Amniotic stem cell (primary cell): ENCODE data around the gene KCNH6.
A peak's percentile ranks its signal among the peaks of the same experiment; 100 is the strongest.

Source experiments
- DNase-seq: peaks from one replicate; lab custom pipeline; 2025; lab: John Stamatoyannopoulos, UW

KCNH6 gene, protein sequence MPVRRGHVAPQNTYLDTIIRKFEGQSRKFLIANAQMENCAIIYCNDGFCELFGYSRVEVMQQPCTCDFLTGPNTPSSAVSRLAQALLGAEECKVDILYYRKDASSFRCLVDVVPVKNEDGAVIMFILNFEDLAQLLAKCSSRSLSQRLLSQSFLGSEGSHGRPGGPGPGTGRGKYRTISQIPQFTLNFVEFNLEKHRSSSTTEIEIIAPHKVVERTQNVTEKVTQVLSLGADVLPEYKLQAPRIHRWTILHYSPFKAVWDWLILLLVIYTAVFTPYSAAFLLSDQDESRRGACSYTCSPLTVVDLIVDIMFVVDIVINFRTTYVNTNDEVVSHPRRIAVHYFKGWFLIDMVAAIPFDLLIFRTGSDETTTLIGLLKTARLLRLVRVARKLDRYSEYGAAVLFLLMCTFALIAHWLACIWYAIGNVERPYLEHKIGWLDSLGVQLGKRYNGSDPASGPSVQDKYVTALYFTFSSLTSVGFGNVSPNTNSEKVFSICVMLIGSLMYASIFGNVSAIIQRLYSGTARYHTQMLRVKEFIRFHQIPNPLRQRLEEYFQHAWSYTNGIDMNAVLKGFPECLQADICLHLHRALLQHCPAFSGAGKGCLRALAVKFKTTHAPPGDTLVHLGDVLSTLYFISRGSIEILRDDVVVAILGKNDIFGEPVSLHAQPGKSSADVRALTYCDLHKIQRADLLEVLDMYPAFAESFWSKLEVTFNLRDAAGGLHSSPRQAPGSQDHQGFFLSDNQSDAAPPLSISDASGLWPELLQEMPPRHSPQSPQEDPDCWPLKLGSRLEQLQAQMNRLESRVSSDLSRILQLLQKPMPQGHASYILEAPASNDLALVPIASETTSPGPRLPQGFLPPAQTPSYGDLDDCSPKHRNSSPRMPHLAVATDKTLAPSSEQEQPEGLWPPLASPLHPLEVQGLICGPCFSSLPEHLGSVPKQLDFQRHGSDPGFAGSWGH

DNA sequence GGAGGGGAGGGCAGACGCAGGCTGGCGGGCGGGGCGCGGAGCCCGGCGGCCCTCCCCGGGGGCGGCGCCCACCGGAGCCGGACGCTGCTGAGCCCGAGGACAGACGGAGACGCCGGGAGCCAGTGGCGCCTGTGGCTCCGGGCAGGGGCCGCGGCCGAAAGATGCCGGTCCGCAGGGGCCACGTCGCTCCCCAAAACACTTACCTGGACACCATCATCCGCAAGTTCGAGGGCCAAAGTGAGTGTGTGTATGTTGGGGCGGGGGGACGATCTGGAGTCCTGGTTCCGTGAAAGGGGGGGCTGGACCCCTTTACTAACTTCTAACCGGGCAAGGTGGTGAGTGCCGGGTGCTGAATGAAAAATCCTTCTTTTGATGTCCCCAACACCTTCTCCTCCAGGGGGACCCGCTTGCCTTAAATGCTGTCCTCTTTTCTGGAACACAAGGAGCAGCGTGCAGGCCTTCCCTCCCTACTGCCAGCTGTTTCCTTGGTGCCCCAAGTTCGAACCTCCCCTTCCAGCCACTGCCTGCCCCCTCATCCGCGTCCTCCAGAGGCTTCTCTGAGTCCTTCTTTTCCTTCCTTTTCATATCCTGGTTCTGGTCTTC is at the start of gene KCNH6:
KCNH6 (plus strand) TSS at position 106 of the 603 bp plus-strand sequence; CDS start at position 162, 56 bp downstream.
- DNase-seq = no peak

DNA sequence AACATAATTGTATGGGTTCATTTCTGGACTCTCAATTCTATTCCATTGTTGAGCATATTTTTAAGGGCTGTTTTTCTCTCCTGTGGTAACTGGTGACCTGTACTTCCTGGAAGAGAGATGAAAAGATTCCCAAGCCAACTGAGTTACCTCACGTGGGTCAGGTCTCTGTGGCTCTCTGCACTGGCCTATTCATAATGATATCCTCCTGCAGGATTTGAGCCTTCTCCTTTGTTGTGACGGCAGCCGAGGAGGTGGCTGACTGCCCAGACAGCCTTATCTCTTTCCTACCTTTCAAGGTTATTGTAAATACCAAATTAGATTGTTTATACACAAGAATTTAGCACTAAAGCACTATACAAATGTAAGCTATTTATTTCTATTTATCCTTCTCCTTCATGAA is 49.0 kb upstream of the KCNH6 start:
- no peak for DNase-seq

DNA sequence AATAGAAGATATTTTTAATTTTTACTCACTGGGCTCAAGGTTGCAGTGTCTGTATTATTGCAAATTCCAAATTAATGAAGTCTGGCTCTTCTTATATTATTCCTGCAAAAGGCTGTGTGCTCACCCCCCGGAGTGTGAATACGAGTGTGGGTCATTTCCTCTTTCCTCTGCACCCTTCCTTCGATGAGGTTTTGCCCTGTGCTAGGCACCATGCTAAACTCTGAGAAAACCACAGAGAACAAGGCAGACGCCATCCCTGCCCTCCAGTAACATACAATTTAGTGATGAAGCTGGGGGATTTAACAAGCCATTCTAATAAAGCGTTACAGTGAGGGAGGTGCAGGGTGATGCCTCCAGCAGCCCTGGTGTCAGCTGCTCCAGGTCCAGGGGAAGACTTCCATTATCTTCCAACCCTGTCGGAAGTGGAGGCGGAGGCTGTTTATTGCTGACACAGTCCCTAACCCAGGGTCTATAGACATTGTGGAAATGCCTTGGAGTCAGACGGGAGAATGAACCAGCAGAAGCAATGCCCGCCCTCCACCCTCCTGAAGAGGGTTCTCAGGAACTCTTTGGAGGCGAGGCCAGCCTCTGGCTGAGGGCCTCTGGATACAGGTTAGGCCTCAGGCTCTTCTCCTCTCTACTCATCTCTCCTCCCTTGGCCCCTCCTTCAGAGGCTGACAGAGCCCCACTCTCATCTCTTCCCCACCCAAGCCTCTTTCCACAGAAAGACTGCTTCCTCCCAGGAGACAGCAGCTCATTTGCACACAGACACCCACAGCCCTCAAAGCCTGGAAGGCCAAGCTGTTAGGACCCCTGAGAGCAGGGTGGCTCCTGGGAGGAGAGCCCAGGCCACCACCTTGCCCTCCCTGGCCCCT is 48.3 kb upstream of the KCNH6 start:
- DNase-seq = no peak

DNA sequence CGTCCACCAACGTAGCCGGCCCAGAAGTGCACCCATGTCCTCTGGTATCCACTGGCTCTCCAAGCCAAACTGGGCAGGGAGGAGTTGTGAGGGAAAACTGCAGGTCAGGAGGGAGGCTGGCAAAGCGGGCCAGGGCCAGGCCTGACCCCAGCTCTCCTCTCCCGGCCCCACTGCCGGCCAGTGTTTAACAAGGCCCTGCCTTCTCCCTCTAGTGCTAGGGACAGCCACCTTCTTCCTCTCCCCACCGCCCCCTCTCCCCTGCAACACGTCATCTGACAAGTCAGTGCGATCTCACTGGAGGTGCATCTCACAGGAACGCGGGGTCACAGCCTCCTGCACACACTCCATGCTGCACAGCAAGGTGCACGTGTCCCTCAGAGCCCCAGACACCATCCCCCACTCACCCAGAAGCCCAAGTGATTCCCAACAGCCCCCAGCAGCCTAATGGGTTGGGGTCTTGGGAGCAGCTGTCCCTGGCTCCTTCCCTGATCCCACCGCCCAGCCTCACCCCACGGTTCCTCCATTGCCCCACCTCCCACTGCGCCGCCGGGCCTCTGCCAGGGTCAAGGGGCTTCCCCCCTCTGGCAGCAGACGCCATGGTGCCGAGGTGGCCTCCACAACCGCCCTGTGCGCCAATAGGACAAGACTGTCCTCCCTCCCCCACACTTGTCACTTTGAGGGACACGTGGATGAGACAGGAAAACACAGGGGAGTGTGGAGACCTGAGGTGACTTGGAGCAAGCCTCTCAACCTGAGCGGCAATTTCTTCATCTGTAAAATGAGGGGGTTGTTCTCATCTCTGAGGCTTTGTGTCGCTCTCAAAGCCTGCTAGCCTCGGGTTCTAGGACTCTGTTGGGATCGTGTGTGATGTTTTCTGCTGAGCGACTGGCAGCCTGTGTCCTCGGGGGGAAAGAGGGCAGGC is 47.4 kb upstream of the KCNH6 start:
- no peak for DNase-seq

DNA sequence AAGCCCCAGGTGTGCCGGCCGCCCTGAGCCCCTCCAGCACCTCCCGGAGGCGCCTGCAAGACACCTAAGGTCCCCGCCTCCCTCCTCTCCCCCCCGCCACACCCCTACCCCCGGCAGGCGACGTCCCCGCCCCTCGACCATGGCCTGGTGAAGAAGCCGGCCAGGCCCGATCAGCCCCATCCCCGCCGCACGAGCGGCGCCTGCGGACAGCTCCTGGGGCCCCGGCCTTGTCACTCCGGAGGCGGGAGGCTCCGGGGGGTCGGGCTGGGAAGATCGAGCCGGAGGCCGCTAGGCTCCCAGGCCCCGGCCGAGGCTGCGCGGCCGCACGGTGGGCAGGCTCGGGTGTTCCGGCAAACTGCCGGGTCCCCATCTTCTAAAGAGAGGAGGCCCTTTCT is 46.7 kb upstream of the KCNH6 start:
- no peak for DNase-seq

DNA sequence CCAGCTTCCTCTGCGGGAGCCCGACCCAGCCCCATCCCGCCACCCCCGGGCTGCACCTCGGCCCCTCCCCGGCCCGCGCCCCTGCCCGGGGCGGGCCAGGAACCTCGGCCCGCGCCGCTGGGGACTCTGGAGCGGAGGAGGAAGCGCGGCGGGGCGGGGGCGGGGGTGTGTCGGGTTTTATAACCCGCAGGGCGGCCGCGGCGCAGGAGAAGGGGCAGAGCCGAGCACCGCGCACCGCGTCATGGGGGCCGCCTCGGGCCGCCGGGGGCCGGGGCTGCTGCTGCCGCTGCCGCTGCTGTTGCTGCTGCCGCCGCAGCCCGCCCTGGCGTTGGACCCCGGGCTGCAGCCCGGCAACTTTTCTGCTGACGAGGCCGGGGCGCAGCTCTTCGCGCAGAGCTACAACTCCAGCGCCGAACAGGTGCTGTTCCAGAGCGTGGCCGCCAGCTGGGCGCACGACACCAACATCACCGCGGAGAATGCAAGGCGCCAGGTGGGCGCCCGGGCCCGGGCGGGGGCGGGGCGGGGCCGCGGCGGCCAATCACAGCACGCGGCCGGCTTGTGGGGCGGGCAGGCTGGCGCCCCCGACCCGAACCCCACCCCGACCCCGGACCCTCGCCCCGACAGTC is 46.2 kb upstream of the KCNH6 start, which contains the start of gene ACE:
ACE (plus strand) TSS at position 208 of the 626 bp plus-strand sequence; CDS start at position 242, 34 bp downstream.
- DNase-seq = no peak

DNA sequence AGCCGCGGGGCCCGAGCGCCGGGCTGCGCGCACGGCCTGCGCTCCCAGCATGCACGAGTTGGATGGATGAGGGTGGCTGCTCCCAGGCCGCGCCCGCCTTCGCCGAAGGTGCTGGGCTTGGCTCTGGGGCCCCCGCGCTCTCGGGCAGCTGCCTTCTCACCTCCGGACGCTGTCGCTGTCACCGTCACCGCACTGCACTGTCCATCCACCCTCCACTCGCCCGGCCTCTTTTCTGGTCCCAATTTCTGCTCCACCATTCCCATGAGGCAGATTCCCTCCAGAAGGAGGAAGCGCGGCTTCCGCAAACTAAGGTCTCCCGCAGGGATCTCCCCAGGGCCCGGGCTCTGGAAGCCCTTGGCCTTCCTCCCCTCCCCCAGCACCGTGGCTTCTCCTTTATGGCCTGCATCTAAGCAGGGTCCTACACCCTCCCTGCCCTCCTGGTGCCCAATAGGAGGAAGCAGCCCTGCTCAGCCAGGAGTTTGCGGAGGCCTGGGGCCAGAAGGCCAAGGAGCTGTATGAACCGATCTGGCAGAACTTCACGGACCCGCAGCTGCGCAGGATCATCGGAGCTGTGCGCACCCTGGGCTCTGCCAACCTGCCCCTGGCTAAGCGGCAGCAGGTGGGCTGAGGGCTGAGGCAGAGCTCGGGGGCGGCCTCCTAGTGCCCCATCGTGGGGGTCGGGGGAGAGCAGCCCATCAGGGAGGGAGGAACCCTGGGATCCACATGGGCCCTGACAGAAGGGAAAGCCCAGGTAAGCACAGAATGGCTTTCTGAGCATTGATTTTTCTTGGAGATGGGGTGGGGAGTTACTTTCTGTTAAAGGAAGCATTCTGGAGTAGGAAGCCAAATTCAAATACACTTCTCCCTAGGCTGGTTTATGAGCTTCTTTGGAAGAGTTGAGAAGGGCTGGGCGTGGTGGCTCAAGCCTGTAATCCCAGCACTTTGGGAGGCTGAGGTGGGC is 45.4 kb upstream of the KCNH6 start:
- no peak for DNase-seq

DNA sequence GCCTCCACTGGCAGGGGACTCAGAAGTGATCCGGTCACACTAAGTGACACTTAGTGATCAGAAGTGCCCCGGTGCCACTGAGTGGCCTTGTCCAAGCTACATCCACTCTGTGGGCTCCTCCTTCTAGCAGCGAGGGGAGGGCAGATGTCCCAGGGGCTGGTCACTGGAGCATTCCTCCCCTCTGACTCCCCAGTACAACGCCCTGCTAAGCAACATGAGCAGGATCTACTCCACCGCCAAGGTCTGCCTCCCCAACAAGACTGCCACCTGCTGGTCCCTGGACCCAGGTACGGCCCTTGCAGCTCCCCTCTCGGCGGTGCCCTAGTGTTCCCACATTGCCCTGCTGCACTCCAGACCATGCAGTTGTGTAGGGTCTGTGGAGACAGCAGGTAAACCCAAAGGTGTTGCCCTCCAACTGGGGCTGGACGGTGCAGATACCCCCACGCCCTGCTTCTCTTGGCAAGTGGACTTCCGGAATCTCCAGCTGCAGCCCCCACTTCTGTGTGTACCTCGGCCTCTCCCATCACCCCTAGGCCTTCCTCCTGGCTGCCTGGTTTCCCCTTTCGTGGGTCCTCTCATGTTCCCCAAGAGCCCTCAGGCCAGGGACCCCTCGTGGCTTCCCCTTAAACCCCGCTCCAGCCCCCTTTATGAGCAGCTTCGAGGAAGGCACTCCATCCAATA is 44.2 kb upstream of the KCNH6 start:
- DNase-seq = peak; percentile 90

DNA sequence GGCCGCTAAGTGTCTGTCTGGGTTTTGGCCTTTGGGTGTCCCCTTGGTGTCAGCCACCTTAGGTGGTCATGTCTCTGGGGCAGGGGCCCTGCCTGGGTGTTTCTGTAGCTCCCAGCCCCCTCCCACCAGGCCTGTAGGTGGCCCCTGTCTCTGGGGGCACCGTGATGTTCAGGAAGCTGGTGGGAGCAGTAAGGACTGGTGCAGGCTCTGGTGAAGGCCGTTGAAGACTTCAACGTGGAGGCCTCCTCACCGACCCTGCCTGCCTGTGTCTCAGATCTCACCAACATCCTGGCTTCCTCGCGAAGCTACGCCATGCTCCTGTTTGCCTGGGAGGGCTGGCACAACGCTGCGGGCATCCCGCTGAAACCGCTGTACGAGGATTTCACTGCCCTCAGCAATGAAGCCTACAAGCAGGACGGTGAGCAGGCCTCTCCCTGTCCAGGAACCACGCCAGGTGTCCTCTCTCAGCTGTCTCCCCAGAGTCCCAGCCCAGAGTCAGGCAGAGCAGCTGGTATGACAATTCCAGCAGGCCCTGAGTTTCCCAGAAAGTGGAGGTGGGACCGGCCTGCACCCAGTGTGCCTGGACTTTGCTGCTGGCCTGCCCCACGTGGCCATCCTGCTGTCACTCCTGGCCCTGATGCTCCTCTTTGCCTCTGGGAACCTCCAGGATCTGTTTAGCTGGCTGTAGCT is 43.5 kb upstream of the KCNH6 start:
- DNase-seq = no peak

DNA sequence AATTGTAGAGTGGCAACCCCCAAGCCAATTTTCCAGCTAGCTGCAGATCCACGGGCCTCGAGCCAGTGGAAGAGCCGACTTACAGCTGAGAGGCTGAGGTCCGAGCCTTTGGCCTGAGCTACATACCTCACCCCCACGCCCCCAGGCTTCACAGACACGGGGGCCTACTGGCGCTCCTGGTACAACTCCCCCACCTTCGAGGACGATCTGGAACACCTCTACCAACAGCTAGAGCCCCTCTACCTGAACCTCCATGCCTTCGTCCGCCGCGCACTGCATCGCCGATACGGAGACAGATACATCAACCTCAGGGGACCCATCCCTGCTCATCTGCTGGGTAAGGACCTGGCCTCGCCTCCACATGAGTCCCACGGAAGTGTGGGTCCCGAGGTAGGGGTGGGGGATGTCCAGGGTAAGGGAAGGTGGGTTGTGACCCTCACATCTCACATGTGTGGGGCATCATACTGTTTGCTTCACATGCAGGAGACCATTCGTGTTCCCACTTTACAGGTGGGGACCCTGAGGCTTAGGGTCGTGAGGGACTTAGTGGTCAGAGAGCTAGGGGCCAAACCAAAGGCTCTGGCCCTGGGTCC is 42.9 kb upstream of the KCNH6 start:
- no peak for DNase-seq

DNA sequence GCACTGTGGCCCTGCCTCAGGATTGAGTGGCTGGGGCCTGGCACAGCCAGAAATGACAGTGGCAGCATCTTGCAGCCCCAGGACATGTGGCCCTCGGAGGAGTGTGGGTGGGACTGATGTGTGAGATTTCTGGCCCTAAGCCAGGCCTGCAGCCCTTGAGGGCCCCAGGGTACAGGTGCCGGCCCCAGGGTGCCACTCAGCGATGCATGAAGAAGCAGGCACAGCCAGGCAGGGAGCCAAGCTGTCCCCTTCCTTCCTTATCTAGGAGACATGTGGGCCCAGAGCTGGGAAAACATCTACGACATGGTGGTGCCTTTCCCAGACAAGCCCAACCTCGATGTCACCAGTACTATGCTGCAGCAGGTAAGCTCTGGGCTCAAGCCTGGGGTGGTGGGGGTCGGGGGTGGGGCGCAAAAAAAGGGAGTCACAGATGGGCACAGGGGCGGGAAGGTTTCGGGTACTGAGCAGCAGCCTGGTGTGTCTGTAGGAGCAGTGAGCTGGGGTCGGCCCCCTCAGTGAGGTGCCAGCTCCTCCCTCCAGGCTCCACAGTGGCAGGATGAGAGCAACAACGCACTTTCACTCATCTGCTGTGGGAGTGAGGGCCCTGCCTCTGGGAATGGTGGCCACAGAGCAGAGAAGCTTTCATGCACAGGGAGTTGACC is 42.2 kb upstream of the KCNH6 start:
- DNase-seq = no peak

DNA sequence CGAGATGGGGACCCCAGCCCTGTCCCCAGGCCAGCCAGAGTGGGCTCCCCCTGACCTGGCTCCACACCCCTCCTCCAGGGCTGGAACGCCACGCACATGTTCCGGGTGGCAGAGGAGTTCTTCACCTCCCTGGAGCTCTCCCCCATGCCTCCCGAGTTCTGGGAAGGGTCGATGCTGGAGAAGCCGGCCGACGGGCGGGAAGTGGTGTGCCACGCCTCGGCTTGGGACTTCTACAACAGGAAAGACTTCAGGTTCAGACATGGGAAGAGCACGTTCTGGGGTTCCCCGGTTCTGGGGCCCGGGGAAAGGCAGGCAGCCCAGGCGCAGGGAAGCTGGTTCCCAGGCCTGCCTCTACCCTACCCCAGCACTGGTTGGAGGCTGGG is 41.7 kb upstream of the KCNH6 start:
- DNase-seq = no peak

DNA sequence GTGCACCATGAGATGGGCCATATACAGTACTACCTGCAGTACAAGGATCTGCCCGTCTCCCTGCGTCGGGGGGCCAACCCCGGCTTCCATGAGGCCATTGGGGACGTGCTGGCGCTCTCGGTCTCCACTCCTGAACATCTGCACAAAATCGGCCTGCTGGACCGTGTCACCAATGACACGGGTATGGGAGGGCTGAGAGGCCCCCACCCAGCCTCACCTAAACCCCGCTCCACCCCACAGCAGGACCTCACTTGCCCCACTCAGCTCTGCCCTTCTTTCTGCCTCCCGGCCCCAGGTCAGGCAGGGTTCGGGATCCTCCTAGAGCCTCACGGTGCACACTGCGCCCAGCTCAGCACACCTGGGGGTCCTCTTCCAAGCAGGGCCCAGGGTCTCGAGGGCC is 40.6 kb upstream of the KCNH6 start:
- no peak for DNase-seq

DNA sequence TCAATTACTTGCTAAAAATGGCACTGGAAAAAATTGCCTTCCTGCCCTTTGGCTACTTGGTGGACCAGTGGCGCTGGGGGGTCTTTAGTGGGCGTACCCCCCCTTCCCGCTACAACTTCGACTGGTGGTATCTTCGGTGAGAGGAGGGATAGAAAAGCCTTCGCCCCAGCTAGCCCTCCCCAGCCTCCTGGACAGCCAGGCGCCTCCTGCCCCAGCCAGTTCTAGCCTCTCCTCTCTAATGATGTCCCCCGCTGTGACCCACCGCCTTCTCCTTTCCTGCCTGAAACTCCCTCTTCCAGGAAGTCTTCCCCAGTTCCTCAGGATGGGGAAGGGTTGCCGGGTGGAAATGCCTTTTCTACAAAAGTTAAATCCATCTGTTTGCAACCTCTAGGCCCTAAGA is 40.1 kb upstream of the KCNH6 start:
- no peak for DNase-seq

DNA sequence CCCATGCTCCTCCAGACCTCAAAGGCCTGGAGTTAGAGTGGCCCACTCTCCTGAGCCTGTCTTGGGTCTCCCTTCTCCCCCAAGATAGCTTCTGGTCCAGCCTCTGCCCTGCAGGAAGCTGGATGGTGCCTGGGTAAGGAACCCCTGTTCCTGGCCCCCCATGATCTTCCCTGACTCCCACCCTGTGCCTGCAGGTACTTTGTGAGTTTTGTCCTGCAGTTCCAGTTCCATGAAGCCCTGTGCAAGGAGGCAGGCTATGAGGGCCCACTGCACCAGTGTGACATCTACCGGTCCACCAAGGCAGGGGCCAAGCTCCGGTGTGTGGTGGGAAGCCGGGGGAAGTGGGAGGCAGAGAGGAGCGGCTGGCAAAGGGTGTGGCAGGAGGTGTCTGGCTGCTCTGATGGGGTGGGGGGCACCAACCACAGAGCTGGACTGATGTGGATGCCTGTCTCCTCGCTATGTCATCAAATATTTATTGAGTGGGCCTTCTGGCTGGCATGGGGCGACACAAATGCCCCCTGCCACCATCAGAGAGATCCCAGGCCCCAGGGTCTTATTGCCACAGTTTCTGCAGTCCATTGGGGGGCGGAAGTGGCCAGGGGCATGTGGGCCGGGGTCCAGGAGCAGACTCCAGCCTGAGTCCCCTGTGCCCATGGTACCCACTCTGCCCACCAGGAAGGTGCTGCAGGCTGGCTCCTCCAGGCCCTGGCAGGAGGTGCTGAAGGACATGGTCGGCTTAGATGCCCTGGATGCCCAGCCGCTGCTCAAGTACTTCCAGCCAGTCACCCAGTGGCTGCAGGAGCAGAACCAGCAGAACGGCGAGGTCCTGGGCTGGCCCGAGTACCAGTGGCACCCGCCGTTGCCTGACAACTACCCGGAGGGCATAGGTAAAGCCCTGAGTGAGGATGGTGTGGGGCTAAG is 39.2 kb upstream of the KCNH6 start:
- DNase-seq = no peak
